Measurements from ENCODE around the gene TM4SF18.
A peak's percentile ranks its signal among the peaks of the same experiment; 100 is the strongest.

Gene TM4SF18

DNA sequence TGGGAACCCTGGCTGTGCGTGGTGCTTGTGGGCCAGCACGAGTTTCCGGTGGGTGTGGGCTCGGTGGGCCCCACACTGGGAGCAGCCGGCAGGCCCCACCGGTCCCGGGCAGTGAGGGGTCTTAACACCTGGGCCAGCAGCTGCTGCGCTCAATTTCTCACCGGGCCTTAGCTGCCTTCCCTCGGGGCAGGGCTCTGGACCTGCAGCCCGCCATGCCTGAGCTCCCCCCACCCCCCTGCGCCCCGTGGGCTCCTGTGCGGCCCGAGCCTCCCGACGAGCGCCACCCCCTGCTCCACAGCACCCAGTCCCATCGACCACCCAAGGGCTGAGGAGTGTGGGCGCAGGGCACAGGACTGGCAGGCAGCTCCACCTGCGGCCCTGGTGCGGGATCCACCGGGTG is 49.4 kb downstream of the TM4SF18 start:
- no peak for DNase-seq (ENCODE audit: low read depth in 3 of 3)

DNA sequence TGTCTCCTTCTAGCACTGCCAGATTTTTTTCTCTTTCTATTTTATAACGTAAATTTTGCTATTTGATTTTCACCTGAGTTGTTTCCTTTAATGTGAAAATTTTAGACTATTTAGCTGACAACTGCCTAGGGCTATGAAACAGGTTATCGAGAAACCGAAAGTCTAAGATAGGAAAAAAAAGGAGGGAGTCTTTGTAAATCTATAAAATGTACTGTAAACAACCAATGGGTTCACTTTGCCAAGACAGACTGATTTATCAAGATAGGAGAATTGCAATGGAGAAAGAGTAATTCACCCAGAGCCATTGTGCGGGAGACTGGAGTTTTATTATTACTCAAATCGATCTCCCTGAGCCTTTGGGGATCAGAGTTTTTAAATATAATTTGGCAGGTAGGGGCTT is 50.0 kb downstream of the TM4SF18 start:
- DNase-seq (ENCODE audit: low read depth in 3 of 3) = no peak

DNA sequence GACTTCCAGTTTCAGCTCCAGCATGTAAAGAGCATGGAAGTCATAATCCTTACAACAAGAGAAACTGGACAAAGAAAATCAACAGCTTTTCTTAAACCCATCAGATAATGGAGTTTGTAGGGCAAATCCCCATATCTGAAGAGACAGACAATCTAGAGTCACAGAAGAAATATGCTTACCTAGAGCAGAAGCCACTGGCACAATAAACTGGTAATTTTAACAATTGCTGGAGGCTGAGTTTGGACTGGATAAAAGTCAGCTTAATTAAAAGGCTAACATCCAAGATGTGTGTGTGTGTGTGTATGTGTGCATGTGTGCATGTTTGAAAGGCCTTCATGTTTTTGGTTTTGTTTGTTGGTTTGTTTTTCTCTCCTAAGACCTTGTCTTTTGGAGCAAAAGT is 50.6 kb downstream of the TM4SF18 start:
- DNase-seq (ENCODE audit: low read depth in 3 of 3) = no peak

DNA sequence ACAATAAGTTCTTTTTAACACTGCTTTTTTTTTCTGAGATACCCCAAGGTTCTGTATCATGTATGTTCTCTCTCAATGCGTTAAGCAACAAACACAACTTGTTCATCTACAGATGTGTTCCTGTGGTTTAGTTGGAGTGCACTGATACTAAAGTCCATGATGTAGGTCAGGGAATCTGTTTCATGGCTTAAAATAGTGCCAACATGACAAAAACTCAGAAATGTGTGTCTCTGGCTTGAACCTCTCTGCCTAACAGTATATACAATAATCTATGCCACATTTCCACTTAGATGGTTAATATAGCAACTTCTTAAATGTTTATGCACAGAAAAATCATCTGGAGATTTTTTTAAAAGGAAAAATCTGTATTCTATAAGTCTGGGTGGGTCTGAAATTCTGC is 51.1 kb downstream of the TM4SF18 start:
- no peak for DNase-seq (ENCODE audit: low read depth in 3 of 3)

DNA sequence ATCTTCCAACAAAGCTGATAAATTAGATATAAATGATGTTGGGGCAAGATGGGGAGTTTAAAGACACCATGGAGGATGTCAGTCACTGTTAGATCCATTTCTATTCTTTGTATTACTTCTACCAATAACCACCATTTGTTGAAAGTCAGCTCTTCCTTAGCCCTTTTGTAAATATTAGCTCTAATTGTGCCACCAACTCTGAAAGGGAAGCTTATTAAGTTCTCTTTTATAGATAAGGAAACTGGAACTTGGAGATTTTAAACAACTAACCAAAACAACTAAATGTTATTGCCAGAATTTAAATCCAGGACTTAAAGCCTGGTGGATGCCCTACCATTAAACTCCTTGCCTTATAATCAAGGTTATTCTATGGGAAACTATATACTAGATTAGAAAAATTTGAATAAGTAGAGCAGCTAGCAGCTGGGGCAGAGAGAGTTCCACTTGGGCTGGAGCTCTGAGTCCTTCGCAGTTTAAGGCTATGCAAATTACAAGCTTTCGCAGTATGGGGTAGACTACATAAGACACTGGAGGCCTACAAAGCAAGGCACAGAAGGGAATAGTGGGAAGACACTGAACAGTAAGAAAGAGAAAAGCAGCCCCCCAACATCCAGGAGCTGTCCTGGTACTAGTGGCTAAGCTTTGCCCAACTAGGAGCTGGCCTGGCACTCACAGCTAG is 52.6 kb downstream of the TM4SF18 start:
- DNase-seq (ENCODE audit: low read depth in 3 of 3) = no peak

- no peak for DNase-seq (ENCODE audit: low read depth in 3 of 3)
Observed at GRCh38 chr3:149278911-149279310, 54.5 kb downstream of the TM4SF18 start.

DNA sequence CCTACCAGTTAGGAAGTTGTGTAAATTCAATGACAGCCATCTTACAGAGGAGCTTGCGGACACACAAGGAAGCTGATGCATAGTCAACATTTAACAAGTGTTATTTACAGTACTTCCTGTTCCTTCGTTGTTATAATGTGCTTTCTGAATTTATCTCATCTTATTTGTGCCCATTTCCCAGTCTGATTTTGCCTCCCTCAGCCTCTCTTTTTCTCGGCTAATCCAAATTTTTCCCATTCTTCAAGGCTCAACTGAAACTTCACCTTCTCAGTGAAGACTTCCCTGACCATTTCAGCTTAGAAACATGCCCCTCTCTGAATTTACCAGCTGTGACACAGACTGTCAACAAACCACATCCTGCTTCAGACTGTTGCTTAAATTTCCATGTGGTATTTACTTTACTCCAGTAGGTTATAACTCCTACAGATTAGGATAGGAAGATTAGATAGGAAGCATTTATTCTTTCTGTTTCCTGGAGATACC is 56.1 kb downstream of the TM4SF18 start:
- DNase-seq (ENCODE audit: low read depth in 3 of 3) = no peak

DNA sequence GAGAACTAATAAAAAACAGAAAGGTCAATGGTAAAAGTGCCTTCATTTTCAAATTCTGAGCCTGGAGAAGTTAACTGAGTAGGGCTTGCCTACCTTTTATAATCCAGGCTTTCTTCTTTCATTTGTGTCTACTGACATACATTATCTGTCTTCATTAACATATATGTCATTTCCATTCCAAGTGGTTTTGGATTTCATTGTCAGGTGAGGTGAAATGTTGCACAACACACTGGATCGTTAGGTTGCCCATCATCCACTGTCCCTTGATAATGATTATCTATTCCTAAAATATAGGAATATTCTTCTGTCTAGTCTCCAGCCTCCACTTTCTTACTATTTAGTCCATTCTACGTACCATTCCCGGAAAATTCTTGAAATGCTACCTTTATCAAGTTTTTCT is 56.8 kb downstream of the TM4SF18 start:
- no peak for DNase-seq (ENCODE audit: low read depth in 3 of 3)

- DNase-seq (ENCODE audit: low read depth in 3 of 3) = no peak
Observed at GRCh38 chr3:149274220-149274619, 59.2 kb downstream of the TM4SF18 start.

DNA sequence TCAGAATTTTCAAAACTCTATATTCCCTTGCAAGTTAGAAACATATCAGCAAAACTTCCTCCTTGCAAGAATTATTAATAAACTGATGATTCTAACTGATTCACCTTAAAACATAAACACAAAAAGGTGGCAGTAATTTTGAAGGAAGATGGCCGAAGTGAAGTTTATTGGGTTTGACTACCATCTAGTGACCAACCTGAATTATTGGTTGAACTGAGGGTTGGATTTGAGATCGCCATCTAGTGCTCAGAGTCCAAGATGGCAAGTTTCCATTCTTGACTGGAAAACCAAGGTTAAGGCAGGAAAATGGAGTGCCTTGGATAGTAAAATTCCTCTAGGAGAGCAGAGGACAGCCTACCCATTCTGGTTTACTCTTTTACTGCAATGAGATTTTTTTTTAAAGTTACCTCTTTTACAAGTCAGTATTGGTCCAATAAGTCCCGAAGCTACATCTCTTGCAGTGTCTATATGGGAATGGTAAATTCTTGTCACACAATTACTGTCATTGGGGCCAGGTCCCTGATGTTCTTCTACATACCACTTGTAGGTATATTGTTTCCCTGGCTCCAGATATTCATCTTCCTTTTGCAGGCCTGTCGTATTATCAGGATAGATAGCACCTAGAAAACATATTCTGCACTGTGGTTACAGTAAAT is 60.2 kb downstream of the TM4SF18 start:
- peak in 1 of 3 experiments; percentile 12 for DNase-seq (ENCODE audit: low read depth in 3 of 3)

- DNase-seq (ENCODE audit: low read depth in 3 of 3) = no peak
Observed at GRCh38 chr3:149271669-149272068, 61.8 kb downstream of the TM4SF18 start.

GRCh38 chr3:149270180-149270579 is 63.3 kb downstream of the TM4SF18 start:
- DNase-seq (ENCODE audit: low read depth in 3 of 3) = no peak

DNA sequence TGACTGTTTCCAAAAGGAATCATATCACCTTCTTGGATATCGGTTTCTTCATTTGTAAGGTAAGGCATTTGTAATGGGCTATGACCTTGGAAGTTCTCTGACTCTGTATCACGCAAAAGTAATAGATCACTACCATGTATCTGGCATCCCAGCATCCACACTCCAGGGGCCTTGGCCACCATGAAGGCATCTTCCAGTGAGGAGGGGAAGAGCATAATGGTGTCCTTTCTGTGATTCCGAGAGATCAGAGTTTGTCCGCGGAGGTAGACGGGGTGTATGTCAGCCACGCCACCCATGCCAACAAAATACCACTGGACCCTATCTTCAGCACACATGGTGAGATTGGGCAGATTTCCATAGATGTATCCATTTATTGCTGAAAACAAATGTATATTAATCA is 63.7 kb downstream of the TM4SF18 start:
- no peak for DNase-seq (ENCODE audit: low read depth in 3 of 3)

Measured in stimulated activated CD4-positive, alpha-beta T cell treated with anti-CD3 and anti-CD28 coated beads, TNF-alpha, amount 100 ng/mL, for 24 hours (primary cell).